Right kidney (tissue), 9 donors: ENCODE data around the gene MPST.
"Not testable (repeated sequence)": the region's sequence is repeated elsewhere in the genome, so short reads cannot be mapped to it uniquely, and the experiment has no call there.

Experiments used
- DNase-seq: peaks from one replicate; pipeline ENCODE4 v3.0.0-alpha.2; 2016
- long read RNA-seq, 8 donors: transcript quantifications; one replicate each; lab custom pipeline, GENCODE V29; 2026

MPST gene
- long read RNA-seq, donor 1, transcript MPST-206 (3 exons, 1,331 nt), result major isoform, 21 of 173 reads
- long read RNA-seq, donor 1, transcript MPST-203 (3 exons, 1,345 nt), result minor isoform, 12 of 173 reads
- long read RNA-seq, donor 1, partial matches to known transcripts, result 108 of 173 reads
- long read RNA-seq, donor 1, other reads (novel, unspliced or antisense), result 30 of 173 reads
- long read RNA-seq, donor 2, transcript MPST-203 (3 exons, 1,345 nt), result minor isoform, 12 of 146 reads
- long read RNA-seq, donor 2, transcript MPST-206 (3 exons, 1,331 nt), result major isoform, 31 of 146 reads
- long read RNA-seq, donor 2, partial matches to known transcripts, result 86 of 146 reads
- long read RNA-seq, donor 2, other reads (novel, unspliced or antisense), result 14 of 146 reads
- long read RNA-seq, donor 3, transcript MPST-206 (3 exons, 1,331 nt), result major isoform, 8 of 20 reads
- long read RNA-seq, donor 3, transcript MPST-203 (3 exons, 1,345 nt), result minor isoform, 6 of 20 reads
- long read RNA-seq, donor 3, partial matches to known transcripts, result 6 of 20 reads
- long read RNA-seq, donor 3, other reads (novel, unspliced or antisense), result 0 of 20 reads
- long read RNA-seq, donor 4, transcript MPST-203 (3 exons, 1,345 nt), result minor isoform, 11 of 64 reads
- long read RNA-seq, donor 4, transcript MPST-206 (3 exons, 1,331 nt), result major isoform, 19 of 64 reads
- long read RNA-seq, donor 4, partial matches to known transcripts, result 16 of 64 reads
- long read RNA-seq, donor 4, other reads (novel, unspliced or antisense), result 18 of 64 reads
- long read RNA-seq, donor 5, transcript MPST-203 (3 exons, 1,345 nt), result minor isoform, 11 of 71 reads
- long read RNA-seq, donor 5, transcript MPST-206 (3 exons, 1,331 nt), result major isoform, 37 of 71 reads
- long read RNA-seq, donor 5, partial matches to known transcripts, result 21 of 71 reads
- long read RNA-seq, donor 5, other reads (novel, unspliced or antisense), result 0 of 71 reads
- long read RNA-seq, donor 6, transcript MPST-203 (3 exons, 1,345 nt), result minor isoform, 13 of 69 reads
- long read RNA-seq, donor 6, transcript MPST-206 (3 exons, 1,331 nt), result major isoform, 29 of 69 reads
- long read RNA-seq, donor 6, partial matches to known transcripts, result 25 of 69 reads
- long read RNA-seq, donor 6, other reads (novel, unspliced or antisense), result 0 of 69 reads
- long read RNA-seq, donor 7, full-length matches to known transcripts, result 60 of 120 reads
- long read RNA-seq, donor 7, partial matches to known transcripts, result 34 of 120 reads
- long read RNA-seq, donor 7, other reads (novel, unspliced or antisense), result 26 of 120 reads
- long read RNA-seq, donor 8, transcript MPST-206 (3 exons, 1,331 nt), result major isoform, 13 of 38 reads
- long read RNA-seq, donor 8, transcript MPST-203 (3 exons, 1,345 nt), result minor isoform, 10 of 38 reads
- long read RNA-seq, donor 8, partial matches to known transcripts, result 14 of 38 reads
- long read RNA-seq, donor 8, other reads (novel, unspliced or antisense), result 0 of 38 reads

DNA sequence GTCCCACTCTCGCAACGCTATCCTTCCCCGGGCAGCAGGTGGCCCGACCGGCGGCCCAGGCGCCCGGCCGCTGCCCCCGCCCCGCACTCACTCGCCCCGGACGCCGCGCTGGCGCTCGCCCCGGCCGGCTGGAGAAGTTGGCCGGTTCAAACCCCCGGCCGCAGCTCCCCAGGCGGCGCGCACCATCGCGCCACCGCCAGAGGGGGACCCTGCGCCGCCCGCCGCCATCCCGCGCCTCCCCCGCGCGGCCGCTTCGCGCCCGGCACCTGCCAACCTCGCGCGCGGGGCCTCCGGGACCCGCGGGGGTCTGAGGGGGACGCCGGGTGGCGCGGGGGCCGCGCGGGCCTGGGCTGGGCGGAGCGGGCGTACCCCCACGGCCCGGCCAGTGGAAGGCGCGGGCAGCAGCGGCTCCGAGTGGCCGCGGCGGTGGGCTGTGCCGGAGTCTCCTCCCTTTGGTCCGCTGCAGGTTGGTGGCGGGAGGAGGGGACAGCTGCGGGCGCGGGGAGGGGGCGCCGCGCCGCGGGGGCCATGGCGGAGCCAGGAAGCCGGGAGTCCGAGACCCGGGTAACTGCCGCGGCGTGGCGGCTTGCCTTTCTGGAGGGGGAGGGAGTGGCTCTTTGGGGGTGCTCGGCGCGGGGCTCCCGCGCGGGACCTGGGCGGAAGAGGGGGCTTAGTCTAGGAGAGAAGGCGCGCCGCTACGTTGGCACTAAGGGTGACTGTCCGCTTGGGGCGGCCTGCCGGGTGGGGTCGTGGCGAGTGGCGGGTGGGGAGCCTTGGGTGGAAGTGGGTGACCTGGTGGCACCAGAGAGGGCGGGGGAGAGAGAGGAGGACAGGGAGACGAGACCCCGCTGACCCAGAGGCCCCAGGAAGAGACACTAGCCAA lies at the start of gene MPST, which contains the start of gene TST:
Gene MPST (plus strand): TSS at position 434 of the 883 bp plus-strand sequence. CDS start 95 bp downstream, at position 529.
Gene TST (minus strand): TSS at position 139 of the 883 bp plus-strand sequence. CDS start 715 bp downstream, outside the sequence.
- peak; percentile 75 for DNase-seq

DNA sequence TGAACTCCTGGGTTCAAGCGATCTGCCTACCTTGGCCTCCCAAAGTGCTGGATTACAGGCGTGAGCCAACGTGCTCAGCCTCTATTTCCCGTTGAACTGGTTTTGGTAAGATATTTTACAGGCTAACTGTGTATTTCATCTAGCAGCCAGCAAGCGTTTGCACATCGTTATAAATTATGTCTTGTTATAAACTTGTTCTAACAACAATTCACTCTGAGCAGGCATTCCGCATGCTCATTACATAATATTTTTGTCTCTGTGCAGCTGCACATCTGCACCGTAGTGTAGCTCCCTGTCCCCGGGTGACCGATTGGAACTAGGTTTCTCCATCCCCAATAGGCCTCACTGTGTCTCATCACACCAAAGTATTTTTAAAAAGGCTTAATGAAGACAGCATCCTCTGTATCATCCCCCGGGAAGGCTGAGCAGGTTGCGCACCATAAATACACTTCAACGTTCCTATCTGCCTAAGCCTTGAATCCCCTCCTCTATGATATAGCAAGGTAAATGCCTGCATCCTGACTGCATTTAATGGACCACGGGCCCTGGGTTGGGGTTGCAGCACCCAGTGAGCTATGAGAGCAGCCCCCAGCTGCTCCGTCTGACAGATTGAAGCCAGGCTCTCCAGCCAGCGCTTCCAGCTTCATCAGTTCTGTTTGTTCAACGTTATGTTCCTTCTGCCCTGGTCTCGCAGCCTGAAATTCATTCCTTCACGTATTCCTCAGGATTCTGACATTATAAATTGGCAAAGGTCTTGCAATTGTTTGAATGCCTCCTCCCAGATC lies 48.0 kb upstream of the MPST start:
- DNase-seq, result no peak

DNA sequence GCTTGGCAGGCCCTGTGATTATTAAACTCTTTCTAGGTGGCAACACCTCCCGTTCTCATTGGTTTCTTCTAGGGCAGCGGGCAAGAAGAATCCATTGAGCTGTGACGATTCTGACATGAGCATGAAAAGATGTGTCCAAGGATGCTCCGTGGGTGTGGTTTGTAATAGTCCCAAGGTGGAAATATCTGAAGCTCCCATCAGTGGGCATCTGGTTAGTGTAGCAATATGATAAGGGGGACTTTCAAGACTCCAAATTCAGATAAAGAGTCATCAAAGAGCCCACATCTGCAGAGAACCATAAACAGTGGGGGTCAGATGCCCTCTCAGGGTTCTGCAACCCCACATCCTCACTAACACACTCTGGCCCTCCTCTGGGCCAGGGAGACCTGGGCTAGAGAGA lies 42.9 kb upstream of the MPST start:
- no peak for DNase-seq

DNA sequence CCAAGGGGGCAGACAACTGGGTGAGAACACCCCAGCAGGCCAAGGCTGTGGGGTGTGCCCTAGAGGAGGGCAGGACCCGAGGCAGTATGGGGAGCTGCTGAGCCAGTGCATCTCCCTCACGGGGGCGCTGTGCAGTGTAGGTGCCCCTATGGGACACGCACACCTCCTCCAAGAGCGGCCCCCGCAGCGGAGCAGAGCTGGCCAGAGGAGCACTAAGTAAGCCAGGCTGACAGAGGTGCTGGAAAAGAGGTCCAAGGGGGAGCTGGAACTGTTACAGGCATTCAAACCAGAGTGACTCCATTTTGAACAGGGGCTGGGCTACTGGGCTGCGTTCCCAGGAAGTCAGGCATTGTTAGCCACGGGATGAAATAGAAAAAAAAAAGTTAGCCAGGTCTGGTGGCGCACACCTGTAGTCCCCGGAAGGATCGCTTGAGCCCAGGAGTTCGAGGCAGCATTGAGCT lies 42.1 kb upstream of the MPST start:
- DNase-seq, result peak; percentile 59

DNA sequence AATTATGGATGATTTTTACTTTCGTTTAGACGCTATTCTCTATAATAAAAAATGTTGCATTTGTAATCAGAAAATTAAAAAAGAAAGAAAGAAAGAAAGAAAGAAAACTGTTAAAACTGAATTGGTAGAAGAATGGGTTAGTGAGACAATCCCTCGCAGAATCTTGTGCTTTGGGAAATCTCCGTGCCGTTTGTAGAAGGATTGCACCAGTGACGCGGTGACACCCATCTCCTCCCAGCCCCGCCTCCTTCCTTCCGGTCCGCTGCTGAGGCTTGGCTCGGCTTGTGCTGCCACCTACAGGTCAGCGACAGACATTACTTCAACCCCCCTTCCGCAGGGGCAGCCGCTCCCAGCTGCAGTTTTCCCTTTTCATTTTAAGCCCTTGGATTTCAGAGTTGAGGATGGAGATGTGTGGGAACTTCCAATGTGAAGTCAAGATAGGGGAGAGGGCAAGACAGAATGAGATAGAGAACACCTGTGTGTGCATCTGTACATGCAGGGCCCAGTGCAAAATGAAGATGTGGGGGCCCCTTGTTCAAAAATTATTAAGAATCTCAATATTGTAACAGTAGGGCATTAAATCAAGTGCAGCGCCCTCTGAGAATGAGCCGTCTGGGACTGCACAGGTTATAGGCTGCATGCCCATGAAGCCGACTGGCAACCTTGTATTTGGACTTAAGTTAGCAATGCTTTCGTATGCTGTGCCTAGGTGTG lies 41.4 kb upstream of the MPST start:
- peak; percentile 67 for DNase-seq

DNA sequence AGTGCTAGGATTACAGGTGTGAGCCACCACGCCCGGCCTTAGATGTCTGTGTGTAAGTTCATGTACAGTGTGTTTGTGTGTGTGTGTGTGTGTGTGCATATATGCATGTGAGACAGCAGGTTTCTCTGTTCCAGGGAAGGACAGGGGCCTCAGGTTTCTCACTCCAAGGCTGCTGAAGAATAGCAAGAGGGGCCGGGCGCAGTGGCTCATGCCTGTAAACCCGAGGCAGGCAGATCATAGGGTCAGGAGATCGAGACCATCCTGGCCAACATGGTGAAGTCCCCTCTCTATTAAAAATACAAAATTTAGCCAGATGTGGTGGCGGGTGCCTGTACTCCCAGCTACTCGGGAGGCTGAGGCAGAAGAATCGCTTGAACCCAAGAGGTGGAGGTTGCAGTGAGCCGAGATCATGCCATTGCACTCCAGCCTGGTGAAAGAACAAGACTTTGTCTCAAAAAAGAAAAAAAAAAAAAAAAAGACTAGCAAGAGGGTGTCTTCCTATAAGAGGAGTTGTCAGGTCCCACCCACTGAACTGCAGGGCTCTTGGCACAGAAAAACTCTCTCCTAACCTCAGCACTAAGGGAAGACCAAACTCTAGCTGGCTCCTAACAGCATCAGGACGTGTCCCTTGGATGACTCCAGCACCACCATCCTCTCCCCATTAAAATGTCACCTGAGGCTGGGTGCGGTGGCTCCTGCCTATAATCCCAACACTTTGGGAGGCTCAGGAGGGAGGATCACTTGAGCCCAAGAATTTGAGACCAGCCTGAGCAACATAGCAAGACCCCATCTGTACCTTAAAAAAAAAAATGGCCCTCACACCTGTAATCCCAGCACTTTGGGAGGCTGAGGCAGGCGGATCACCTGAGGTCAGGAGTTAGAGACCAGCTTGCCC lies 40.3 kb upstream of the MPST start:
- no peak for DNase-seq

DNA sequence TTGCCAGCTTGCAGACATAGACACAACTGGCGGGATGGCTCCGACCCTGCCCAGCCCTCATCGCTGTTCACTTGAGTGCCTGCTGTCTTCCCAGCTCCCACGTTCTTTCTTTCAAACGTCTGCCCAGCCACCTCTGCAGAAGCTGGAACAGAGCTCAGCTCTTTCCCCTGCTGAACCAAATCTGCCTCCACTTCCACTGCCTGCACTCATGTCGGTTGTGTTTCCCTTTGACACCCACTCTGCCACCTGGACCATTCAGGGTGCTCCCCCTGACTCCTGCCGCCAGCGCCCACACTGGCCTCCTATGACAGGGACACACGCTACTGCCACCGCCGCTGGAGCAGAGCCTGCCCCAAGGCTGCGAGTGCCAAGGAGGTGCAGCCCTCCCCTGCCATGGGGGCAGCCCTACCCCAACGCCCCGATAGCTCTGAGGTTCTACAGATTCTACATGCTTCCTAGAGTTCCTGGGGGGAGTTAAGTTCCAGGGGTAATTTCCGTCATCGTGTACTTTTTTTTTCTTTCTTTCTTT lies 38.2 kb upstream of the MPST start:
- DNase-seq, result no peak

DNA sequence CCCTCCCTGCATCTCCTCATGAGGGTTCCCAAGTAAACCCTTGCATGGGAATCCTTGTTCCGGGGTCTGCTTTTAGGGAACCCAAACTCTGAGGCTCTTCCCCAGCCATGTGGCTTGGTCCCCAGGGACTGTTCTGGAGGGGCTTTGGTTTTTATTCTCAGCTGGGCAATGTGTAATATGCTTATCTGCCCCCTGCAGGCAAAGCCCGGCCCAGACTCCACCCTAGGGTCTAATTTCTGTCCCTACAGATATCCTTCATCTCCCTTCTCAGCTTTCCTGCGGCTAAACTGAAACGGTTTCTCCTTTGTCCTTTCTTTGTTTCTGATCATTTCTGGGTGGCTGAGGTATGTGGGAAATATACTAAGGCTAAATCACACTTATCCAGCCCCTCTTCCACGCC lies 37.4 kb upstream of the MPST start:
- DNase-seq, result no peak

DNA sequence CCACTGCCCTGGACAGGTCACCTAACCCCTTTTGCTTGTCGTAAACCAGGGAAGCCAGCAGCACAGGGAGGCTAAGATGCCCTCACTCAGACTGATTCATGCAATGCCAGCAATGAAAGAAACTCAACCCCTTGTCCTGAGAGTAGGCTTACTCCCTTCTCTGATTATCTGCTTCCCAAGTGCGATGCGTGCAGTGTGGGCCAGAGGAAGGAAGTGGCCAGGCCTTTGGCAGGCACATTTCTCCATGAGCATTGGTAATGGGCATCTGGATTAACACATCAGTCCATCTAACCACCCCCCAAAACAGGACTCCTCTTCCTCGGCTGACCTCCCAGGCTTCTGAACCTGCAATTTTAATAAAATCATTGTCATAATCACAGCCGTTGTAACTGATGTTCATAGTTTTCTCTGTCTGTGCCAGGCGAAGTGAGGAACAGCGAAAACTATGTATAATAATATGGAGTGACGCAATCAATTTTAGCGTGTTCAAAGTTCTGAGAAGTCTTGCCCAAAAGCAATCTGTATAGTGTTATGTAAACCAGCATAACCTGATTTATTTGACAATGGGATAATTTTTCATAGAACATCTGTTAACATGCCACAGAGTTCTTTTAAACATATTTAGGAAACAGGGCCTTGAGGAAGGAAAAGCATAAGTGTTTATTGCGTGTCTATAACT lies 34.2 kb upstream of the MPST start:
- no peak for DNase-seq

DNA sequence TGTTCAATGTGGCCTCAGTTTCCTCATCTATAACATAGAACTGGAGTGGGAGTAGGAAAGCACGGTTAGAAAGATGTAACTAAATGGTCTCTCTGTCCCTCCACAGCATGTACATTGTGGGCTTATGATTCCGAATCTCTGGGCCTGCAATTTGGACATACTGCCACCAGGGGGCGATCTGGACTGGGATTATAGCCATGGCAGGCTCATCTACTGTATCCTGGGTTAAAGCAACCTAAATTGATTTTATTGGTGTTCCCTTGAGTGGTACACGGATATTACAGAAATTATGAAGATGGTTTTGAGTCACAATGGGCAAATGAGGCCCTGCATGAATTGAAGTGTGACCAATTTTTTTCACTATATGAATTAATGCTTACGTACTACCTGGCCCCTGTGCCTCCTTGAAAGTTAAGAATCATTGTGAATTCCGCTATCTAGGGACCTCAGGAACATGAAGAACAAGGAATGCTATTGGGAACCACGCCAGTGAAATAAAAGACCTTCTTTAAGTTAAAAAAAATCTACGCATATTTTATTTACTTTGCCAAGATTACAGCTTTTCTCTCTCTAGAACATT lies 33.2 kb upstream of the MPST start:
- no peak for DNase-seq

DNA sequence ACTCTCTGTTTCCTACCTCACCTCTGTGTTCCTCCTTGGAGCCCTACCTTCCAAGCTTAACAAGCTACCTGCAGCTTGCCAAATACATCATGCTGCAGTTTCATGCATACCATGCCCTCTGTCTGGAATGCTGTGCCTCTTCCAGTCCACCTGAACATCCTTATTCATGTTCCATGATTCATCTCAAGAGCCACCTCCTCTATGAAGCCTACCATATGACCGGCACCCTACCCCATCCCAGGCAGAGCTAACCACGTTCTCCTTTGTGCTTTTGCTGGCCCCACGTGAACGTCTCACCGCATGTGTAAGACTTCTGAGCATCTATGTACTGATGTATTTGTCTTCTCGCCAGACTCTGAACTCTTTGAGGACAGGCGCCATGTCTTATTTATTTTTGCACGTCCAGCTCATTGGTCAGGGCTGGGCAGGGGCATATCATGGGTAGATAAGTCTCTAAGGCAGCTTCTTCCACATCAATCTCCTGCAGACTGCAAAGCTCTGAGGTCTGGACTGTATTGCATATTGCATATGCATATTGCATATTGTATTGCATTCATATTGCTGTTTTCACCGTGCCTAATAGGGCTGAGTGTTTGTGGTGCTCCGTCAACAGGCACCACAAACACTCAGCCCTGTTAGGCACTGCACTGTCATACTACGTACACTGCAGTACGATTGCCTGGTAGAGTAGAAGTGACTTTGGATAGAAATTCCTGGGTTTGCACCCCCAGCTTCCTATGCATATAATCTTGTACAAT lies 31.3 kb upstream of the MPST start:
- DNase-seq, result no peak

DNA sequence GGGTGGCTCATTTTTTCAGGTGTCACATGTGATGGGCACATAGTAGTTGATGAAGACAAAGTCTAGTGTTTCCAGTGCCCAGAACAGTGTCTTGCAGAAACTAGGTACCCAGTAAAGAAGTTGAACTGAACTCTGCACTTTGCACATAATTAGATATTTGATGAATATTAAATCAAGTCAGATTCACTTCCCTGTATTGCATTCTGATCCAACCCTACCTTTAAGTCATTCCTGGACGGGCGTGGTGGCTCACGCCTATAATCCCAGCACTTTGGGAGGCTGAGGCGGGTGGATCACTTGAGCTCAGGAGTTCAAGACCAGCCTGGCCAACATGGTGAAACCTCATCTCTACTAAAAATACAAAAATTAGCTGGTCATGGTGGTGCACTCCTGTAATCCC lies 30.5 kb upstream of the MPST start:
- DNase-seq, result not testable (repeated sequence)

DNA sequence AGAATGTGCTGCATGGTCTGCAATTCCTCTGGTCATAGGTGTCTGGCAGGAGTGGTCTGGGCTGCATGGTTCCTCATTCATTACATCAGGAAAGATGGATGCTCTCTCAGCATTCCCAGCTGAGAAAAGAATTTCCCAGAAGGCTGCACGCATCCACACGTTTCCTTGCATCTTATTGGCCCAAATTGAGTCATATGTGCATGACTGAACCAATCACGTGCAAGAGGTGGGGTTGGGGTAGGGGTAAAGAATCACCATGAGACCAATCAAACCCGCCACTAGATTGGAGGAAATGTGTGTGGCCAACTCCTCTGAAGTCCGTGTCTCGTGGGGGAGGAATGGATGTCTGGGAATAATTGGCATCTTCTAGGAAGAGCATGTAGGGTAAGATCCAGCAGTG lies 29.1 kb upstream of the MPST start:
- DNase-seq, result no peak

DNA sequence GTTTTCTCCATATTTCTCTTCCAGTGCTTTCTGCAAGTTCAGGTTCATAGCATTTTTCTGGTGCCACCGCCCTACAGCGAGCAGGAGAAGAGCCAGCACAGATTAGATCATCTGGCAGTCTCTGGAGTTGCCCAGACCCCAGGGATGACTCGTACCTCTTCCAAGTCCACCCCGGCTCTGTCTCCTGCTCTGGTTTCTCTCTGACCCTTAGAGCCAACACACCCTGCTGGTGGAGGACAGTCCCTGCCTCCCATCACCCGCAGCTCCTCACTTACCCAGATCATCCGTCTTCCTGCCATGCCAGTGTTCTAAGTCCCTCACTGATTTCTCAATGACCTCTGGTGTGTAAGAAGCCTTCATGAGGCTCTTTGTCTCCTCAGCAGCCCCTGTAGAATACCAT lies 28.3 kb upstream of the MPST start:
- DNase-seq, result no peak

DNA sequence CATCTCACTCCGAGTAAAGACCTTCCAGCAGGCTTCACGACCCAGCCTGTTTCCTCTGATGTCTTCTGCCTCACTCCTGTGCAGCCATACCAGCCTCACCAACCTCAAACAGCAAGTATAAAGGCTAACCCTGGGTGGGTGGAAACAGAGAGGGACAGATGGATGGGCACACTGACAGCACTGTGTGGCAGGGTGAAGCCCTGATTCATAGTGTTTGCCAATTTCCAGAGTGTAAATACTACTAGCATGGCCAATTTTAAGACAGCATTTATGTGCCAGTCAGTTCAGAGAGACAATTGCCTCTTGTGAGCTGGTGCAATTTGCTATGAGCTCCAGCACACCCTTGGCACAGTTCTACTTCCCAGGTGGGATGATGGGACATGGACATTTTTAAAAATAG lies 21.8 kb upstream of the MPST start:
- DNase-seq, result no peak
